ENCODE results near the gene ABCD1. TPM values are rescaled to one million over a fixed set of nuclear protein-coding genes. Genes with fewer than 3 reads are reported as not detected.

The ABCD1 gene
- total and polyA plus RNA-seq, 9 of the 15 experiments (the other 6 are each of a cell fraction or from before 2014, with no cell fraction given), result 0.07 to 6.9 (median 2.2) TPM

GRCh38 chrX:153701706-153702105 lies 22.9 kb upstream of the ABCD1 start:
- H3K9me1 ChIP-seq (ENCODE audit: control insufficient read depth, insufficient read depth, low read length), result no peaks in the 10 kb centered on the region
- H2AFZ ChIP-seq (ENCODE audit: low read depth, low read length), result no peak overlapping the region
- H4K20me1 ChIP-seq (replicated peaks; ENCODE audit: control insufficient read depth, insufficient read depth, low read length), result no peaks in the 10 kb centered on the region
- H3K9me3 ChIP-seq (replicated peaks; ENCODE audit: control insufficient read depth, insufficient read depth, low read depth, low read length), result no peaks in the 10 kb centered on the region
- no peak overlapping the region for H3K9ac ChIP-seq (ENCODE audit: insufficient read depth in 1 of 2, low read depth in 2 of 2, low read length in 2 of 2)
- CTCF ChIA-PET (ENCODE audit: low intra/inter-chr PET ratio), result no interaction called here
- peaks cover 0 to 4% of the 10 kb centered on the region in 2 experiments; a peak in 1 of 5 replicates for H3K4me1 ChIP-seq (replicated peaks in 1 of 2; ENCODE audit: control insufficient read depth in 2 of 2, insufficient read depth in 2 of 2, low read length in 2 of 2)
- intact Hi-C loops (cut with micrococcal nuclease), result no loop called here
- WGBS (ENCODE audit: insufficient coverage, low coverage, missing lambda C conversion rate), result 89% methylated on average over 8 of the region's 12 CpGs
- no peak overlapping the region for H3K4me2 ChIP-seq (ENCODE audit: insufficient read depth, low read length)
- no peaks in the 10 kb centered on the region for H3K79me2 ChIP-seq (ENCODE audit: control insufficient read depth, insufficient read depth, low read length)
- POLR2A ChIA-PET, result interaction anchor here (0.6 to 0.7 kb wide), 2 partner anchors 57 to 273 kb away, joined by 3 read pairs; no protein-coding TSS in a partner anchor
- H3K36me3 ChIP-seq (ENCODE audit: control insufficient read depth, insufficient read depth, low read length), result peaks cover 68% of the 10 kb centered on the region; the same call in 1 of the 3 replicates
- no peak overlapping the region for H3K4me3 ChIP-seq
- H3K27ac ChIP-seq (ENCODE audit: extremely low read depth, low read depth, low read length), result no peak overlapping the region
- no TSS peak for BruUV-seq (replicated peaks)
- H3K27me3 ChIP-seq (ENCODE audit: control insufficient read depth in 2 of 2, insufficient read depth in 2 of 2, low read length in 2 of 2), result no peaks in the 10 kb centered on the region
- ATAC-seq, result no peak
- no peak for FAIRE-seq
- in situ Hi-C loops (cut with MboI), result no loop called here
- DNase-seq (ENCODE audit: extremely low read depth in 1 of 4, low spot score in 3 of 4), result no peak
- TF ChIP-seq NCOR1 (IDR thresholded peaks at IDR 0.05) (no peak), HOMEZ (CRISPR knock-in tag; IDR thresholded peaks at IDR 0.05) (no peak), HNRNPL (IDR thresholded peaks at IDR 0.05; ENCODE audit: low read depth, low read length) (no peak), ZNF609 (CRISPR knock-in tag; IDR thresholded peaks at IDR 0.05; ENCODE audit: borderline replicate concordance) (no peak), ZNF589 (CRISPR knock-in tag; IDR thresholded peaks at IDR 0.05; ENCODE audit: low read depth) (no peak), FOXP4 (CRISPR knock-in tag; IDR thresholded peaks at IDR 0.05; ENCODE audit: borderline replicate concordance) (no peak), EWSR1 (IDR thresholded peaks at IDR 0.05; ENCODE audit: borderline replicate concordance, low read depth, partially characterized antibody) (no peak), HMBOX1 (IDR thresholded peaks at IDR 0.05) (no peak), SMC3 (conservative IDR thresholded peaks at IDR 0.05; ENCODE audit: insufficient read depth, low read depth, low read length) (no peak), PATZ1 (CRISPR knock-in tag; IDR thresholded peaks at IDR 0.05; ENCODE audit: borderline replicate concordance) (no peak)
